NCI-H345 treated with DMSO at 0.1 percent for 48 hours (cell line): ENCODE results near the gene PHACTR4.
"Not testable (repeated sequence)": the region's sequence is repeated elsewhere in the genome, so short reads cannot be mapped to it uniquely, and the experiment has no call there.

Source experiments
- DNase-seq: peaks from one replicate; lab custom pipeline; 2025; ENCODE audit not compliant: unreplicated experiment; lab: John Stamatoyannopoulos, UW

PHACTR4 gene

GRCh38 chr1:28428012-28428411 lies 58.5 kb downstream of the PHACTR4 start:
- DNase-seq = no peak

GRCh38 chr1:28428990-28429520 lies 59.5 kb downstream of the PHACTR4 start:
- no peak for DNase-seq

- no peak for DNase-seq
Measured at GRCh38 chr1:28436211-28436769, 66.8 kb downstream of the PHACTR4 start.

GRCh38 chr1:28437264-28437923 lies 67.9 kb downstream of the PHACTR4 start:
- DNase-seq = no peak

- no peak for DNase-seq
Measured at GRCh38 chr1:28437924-28438699, 68.6 kb downstream of the PHACTR4 start.

GRCh38 chr1:28439320-28439719 lies 69.8 kb downstream of the PHACTR4 start:
- DNase-seq = no peak

- no peak for DNase-seq
Measured at GRCh38 chr1:28441674-28442073, 72.1 kb downstream of the PHACTR4 start.

- no peak for DNase-seq
Measured at GRCh38 chr1:28443550-28443949, 74.0 kb downstream of the PHACTR4 start.

GRCh38 chr1:28447679-28448078 lies 78.1 kb downstream of the PHACTR4 start:
- no peak for DNase-seq

GRCh38 chr1:28448094-28448611 lies 78.6 kb downstream of the PHACTR4 start:
- not testable (repeated sequence) for DNase-seq

GRCh38 chr1:28449904-28450303 lies 80.4 kb downstream of the PHACTR4 start:
- DNase-seq = no peak

GRCh38 chr1:28450561-28450960 lies 81.0 kb downstream of the PHACTR4 start:
- no peak for DNase-seq

GRCh38 chr1:28451011-28451410 lies 81.5 kb downstream of the PHACTR4 start:
- DNase-seq = no peak

- no peak for DNase-seq
Measured at GRCh38 chr1:28456078-28456477, 86.5 kb downstream of the PHACTR4 start.

- no peak for DNase-seq
Measured at GRCh38 chr1:28457678-28458077, 88.1 kb downstream of the PHACTR4 start.

- no peak for DNase-seq
Measured at GRCh38 chr1:28458237-28459228, 89.0 kb downstream of the PHACTR4 start.

- DNase-seq = no peak
Measured at GRCh38 chr1:28466226-28466778, 96.8 kb downstream of the PHACTR4 start.

GRCh38 chr1:28470146-28470545 lies 100.6 kb downstream of the PHACTR4 start:
- DNase-seq = no peak

- not testable (repeated sequence) for DNase-seq
Measured at GRCh38 chr1:28479497-28479896, 110.0 kb downstream of the PHACTR4 start.

GRCh38 chr1:28480308-28480707 lies 110.8 kb downstream of the PHACTR4 start:
- DNase-seq = no peak
